CD4-positive, alpha-beta T cell treated with Interleukin-2 at 100 ng/mL for 4 hours (primary cell): ENCODE measurements around the gene ABCA12.

Source experiments
- DNase-seq: peaks from one replicate; pipeline ENCODE4 v3.0.0-alpha.2; 2020; ENCODE audit warnings: low spot score

The ABCA12 gene

GRCh38 chr2:214934006-214934405 is 204.4 kb downstream of the ABCA12 start:
- no peak for DNase-seq

GRCh38 chr2:214904634-214905033 is 233.8 kb downstream of the ABCA12 start:
- no peak for DNase-seq

GRCh38 chr2:214904176-214904575 is 234.2 kb downstream of the ABCA12 start:
- DNase-seq: no peak

- no peak for DNase-seq
Measured at GRCh38 chr2:214902286-214902685, 236.1 kb downstream of the ABCA12 start.

GRCh38 chr2:214899751-214900150 is 238.7 kb downstream of the ABCA12 start:
- no peak for DNase-seq

- DNase-seq: no peak
Measured at GRCh38 chr2:214896274-214896673, 242.2 kb downstream of the ABCA12 start.

- DNase-seq: no peak
Measured at GRCh38 chr2:214895469-214895868, 243.0 kb downstream of the ABCA12 start.

- DNase-seq: no peak
Measured at GRCh38 chr2:214889301-214889700, 249.1 kb downstream of the ABCA12 start.

GRCh38 chr2:214881647-214882202 is 256.7 kb downstream of the ABCA12 start:
- DNase-seq: no peak
